ENCODE data around the gene SLC38A4. TPM values are rescaled to one million over a fixed set of nuclear protein-coding genes. Genes with fewer than 3 reads are reported as not detected.

The SLC38A4 gene
- total and polyA plus RNA-seq, 2 donors (not counting 1 experiment from before 2014, with no cell fraction given), result 5.5 to 6.1 TPM

DNA sequence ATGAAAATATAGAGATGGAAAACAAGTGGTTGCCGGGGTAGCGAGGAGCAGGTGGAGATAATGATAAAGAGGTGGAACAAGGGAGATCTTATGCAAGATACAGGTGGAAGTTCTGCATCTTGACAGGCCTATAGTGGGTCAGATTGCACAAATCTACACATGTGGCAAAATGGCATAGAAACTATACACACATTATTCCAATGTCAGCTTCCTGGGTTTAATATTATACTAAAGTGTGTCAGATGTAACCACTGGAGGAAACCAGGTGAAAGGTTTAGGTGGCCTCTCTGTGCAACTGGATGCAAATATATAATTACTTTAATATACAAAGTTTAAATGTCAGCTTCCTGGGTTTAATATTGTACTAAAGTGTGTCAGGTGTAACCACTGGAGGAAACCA is 1.1 kb downstream of the SLC38A4 start:
- Histone ChIP-seq H3K4me1 (ENCODE audit: control insufficient read depth, extremely low read depth, insufficient read depth, low read length) (no peaks in the 10 kb centered on the region), H3K79me2 (ENCODE audit: control insufficient read depth, insufficient read depth, low read length) (no peaks in the 10 kb centered on the region), H2AFZ (ENCODE audit: low read length) (no peak overlapping the region), H3K9ac (ENCODE audit: insufficient read depth, low read length) (no peak overlapping the region), H3K27me3 (ENCODE audit: control insufficient read depth, insufficient read depth, low read length) (no peaks in the 10 kb centered on the region), H3K36me3 (ENCODE audit: control insufficient read depth, insufficient read depth, low read length) (no peaks in the 10 kb centered on the region), H3K9me3 (ENCODE audit: control insufficient read depth, insufficient read depth, low read depth, low read length) (no peaks in the 10 kb centered on the region), H3K4me2 (ENCODE audit: extremely low read depth, insufficient read depth, low read length) (no peak overlapping the region), H3K4me3 (replicated peaks in 1 of 4; ENCODE audit: control extremely low read depth in 1 of 4, insufficient read depth in 1 of 4, low read depth in 3 of 4, low read length in 4 of 4) (no peak overlapping the region), H4K20me1 (ENCODE audit: control insufficient read depth, extremely low read depth, insufficient read depth, low read length) (no peaks in the 10 kb centered on the region), H3K27ac (ENCODE audit: insufficient read depth, low read length) (no peak overlapping the region)
- no peak for DNase-seq (ENCODE audit: low read depth in 2 of 2)
- TF ChIP-seq EZH2 (IDR thresholded peaks at IDR 0.05; ENCODE audit: low read length, missing control alignments) (no peak), CTCF (conservative IDR thresholded peaks at IDR 0.05 in 1 of 2, IDR thresholded peaks at IDR 0.05 in 1 of 2; ENCODE audit: low read depth in 1 of 2, low read length in 2 of 2) (no peak)

DNA sequence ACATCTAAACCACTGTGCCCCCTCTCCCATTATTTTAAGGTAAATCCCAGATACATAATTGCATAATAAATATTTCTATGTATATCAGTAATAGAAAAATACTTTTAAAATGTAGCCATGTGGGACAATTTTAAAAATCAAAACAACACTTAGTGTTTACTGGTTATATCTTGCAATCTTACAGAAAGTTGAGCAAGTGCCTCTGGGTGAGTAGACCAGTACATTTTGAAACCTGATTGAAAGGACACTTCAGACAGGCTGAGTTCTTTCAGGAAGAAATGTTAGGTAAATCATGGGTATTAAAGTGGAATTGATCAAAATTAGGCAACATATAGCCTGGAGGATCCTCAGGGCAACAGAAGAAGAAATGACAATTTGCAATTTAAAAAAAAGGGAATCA is 7.2 kb downstream of the SLC38A4 start:
- Histone ChIP-seq H4K20me1 (ENCODE audit: control insufficient read depth, extremely low read depth, insufficient read depth, low read length) (no peaks in the 10 kb centered on the region), H3K36me3 (ENCODE audit: control insufficient read depth, insufficient read depth, low read length) (no peaks in the 10 kb centered on the region), H3K4me3 (replicated peaks in 1 of 4; ENCODE audit: control extremely low read depth in 1 of 4, insufficient read depth in 1 of 4, low read depth in 3 of 4, low read length in 4 of 4) (no peak overlapping the region), H2AFZ (ENCODE audit: low read length) (no peak overlapping the region), H3K9me3 (ENCODE audit: control insufficient read depth, insufficient read depth, low read depth, low read length) (no peaks in the 10 kb centered on the region), H3K79me2 (ENCODE audit: control insufficient read depth, insufficient read depth, low read length) (no peaks in the 10 kb centered on the region), H3K9ac (ENCODE audit: insufficient read depth, low read length) (no peak overlapping the region), H3K27ac (ENCODE audit: insufficient read depth, low read length) (no peak overlapping the region), H3K27me3 (ENCODE audit: control insufficient read depth, insufficient read depth, low read length) (no peaks in the 10 kb centered on the region), H3K4me2 (ENCODE audit: extremely low read depth, insufficient read depth, low read length) (no peak overlapping the region), H3K4me1 (ENCODE audit: control insufficient read depth, extremely low read depth, insufficient read depth, low read length) (no peaks in the 10 kb centered on the region)
- DNase-seq (ENCODE audit: low read depth in 2 of 2), result peak in 1 of 2 donors; percentile 24
- TF ChIP-seq CTCF (conservative IDR thresholded peaks at IDR 0.05 in 1 of 2, IDR thresholded peaks at IDR 0.05 in 1 of 2; ENCODE audit: low read depth in 1 of 2, low read length in 2 of 2) (no peak), EZH2 (IDR thresholded peaks at IDR 0.05; ENCODE audit: low read length, missing control alignments) (no peak)

DNA sequence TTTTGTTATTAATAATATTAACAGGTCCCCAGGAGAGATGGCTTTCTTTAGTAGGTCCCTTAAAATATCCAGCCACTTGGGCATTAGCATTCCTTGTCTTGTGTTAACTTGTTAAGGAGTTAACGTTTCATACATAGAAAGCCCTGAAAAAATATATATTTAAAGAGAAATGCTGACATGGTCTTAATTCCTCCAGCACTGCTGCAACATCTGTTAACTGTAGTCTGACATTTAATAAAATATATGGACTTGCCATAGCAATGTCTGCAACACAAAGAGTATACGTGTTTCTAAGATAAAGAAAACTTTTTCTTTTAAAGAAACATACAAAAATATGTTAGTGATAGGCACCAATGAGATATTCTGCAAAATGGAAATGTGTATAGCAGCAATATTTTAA is 10.0 kb downstream of the SLC38A4 start:
- no peak for DNase-seq (ENCODE audit: low read depth in 2 of 2)
- no peak for TF ChIP-seq EZH2 (IDR thresholded peaks at IDR 0.05; ENCODE audit: low read length, missing control alignments)
- TF ChIP-seq CTCF (conservative IDR thresholded peaks at IDR 0.05 in 1 of 2, IDR thresholded peaks at IDR 0.05 in 1 of 2; ENCODE audit: low read depth in 1 of 2, low read length in 2 of 2), result no peak
- H3K4me3 ChIP-seq (replicated peaks in 1 of 4; ENCODE audit: control extremely low read depth in 1 of 4, insufficient read depth in 1 of 4, low read depth in 3 of 4, low read length in 4 of 4), result no peak overlapping the region
- H3K27me3 ChIP-seq (ENCODE audit: control insufficient read depth, insufficient read depth, low read length), result no peaks in the 10 kb centered on the region
- no peaks in the 10 kb centered on the region for H3K79me2 ChIP-seq (ENCODE audit: control insufficient read depth, insufficient read depth, low read length)
- no peak overlapping the region for H2AFZ ChIP-seq (ENCODE audit: low read length)
- no peaks in the 10 kb centered on the region for H4K20me1 ChIP-seq (ENCODE audit: control insufficient read depth, extremely low read depth, insufficient read depth, low read length)
- H3K27ac ChIP-seq (ENCODE audit: insufficient read depth, low read length), result no peak overlapping the region
- H3K4me2 ChIP-seq (ENCODE audit: extremely low read depth, insufficient read depth, low read length), result no peak overlapping the region
- no peaks in the 10 kb centered on the region for H3K9me3 ChIP-seq (ENCODE audit: control insufficient read depth, insufficient read depth, low read depth, low read length)
- no peak overlapping the region for H3K9ac ChIP-seq (ENCODE audit: insufficient read depth, low read length)
- H3K4me1 ChIP-seq (ENCODE audit: control insufficient read depth, extremely low read depth, insufficient read depth, low read length), result no peaks in the 10 kb centered on the region
- H3K36me3 ChIP-seq (ENCODE audit: control insufficient read depth, insufficient read depth, low read length), result no peaks in the 10 kb centered on the region
